HG03066 (cell line): ENCODE results near the gene SPDYE2B.
"Not testable (repeated sequence)": the region's sequence is repeated elsewhere in the genome, so short reads cannot be mapped to it uniquely, and the experiment has no call there.

ENCODE experiments used
- ATAC-seq: cut with Tn5 transposase; IDR thresholded peaks from one replicate; pipeline ENCODE4 v1.9.1; 2021; ENCODE audit warnings: low read depth; ENCODE audit not compliant: unreplicated experiment

SPDYE2B gene

GRCh38 chr7:102649924-102650323 is at the start of gene SPDYE2B:
Gene SPDYE2B, plus strand, starts transcription at chr7:102650319. Its CDS starts 2,030 bp downstream, at chr7:102652349.
- not testable (repeated sequence) for ATAC-seq

GRCh38 chr7:102602317-102602716 is 47.8 kb upstream of the SPDYE2B start:
- ATAC-seq: not testable (repeated sequence)

GRCh38 chr7:102604431-102605145 is 45.5 kb upstream of the SPDYE2B start:
- ATAC-seq: not testable (repeated sequence)

- ATAC-seq: not testable (repeated sequence)
Observed at GRCh38 chr7:102606848-102607247, 43.3 kb upstream of the SPDYE2B start.

GRCh38 chr7:102609734-102610133 is 40.4 kb upstream of the SPDYE2B start:
- ATAC-seq: not testable (repeated sequence)

- ATAC-seq: not testable (repeated sequence)
Observed at GRCh38 chr7:102610441-102610840, 39.7 kb upstream of the SPDYE2B start.

- peak; percentile 38 for ATAC-seq
Observed at GRCh38 chr7:102611013-102611674, 39.0 kb upstream of the SPDYE2B start.

GRCh38 chr7:102611675-102612325 is 38.3 kb upstream of the SPDYE2B start:
- not testable (repeated sequence) for ATAC-seq

GRCh38 chr7:102613575-102614345 is 36.4 kb upstream of the SPDYE2B start:
- peak; percentile 66 for ATAC-seq

GRCh38 chr7:102614346-102614697 is 35.8 kb upstream of the SPDYE2B start:
- peak; percentile 17 for ATAC-seq

GRCh38 chr7:102614873-102615272 is 35.2 kb upstream of the SPDYE2B start:
- ATAC-seq: not testable (repeated sequence)

GRCh38 chr7:102615930-102616329 is 34.2 kb upstream of the SPDYE2B start:
- not testable (repeated sequence) for ATAC-seq

- ATAC-seq: peak; percentile 55
Observed at GRCh38 chr7:102616507-102617125, 33.5 kb upstream of the SPDYE2B start, which contains the start of gene RASA4. Gene RASA4, minus strand, starts transcription at chr7:102616756. Its CDS starts 67 bp downstream, at chr7:102616689.

- ATAC-seq: not testable (repeated sequence)
Observed at GRCh38 chr7:102618122-102618521, 32.0 kb upstream of the SPDYE2B start.

- not testable (repeated sequence) for ATAC-seq
Observed at GRCh38 chr7:102627271-102627904, 22.7 kb upstream of the SPDYE2B start.

GRCh38 chr7:102630622-102631021 is 19.5 kb upstream of the SPDYE2B start:
- not testable (repeated sequence) for ATAC-seq

GRCh38 chr7:102634299-102634698 is 15.8 kb upstream of the SPDYE2B start:
- ATAC-seq: not testable (repeated sequence)

- ATAC-seq: not testable (repeated sequence)
Observed at GRCh38 chr7:102635354-102635753, 14.8 kb upstream of the SPDYE2B start.

- ATAC-seq: not testable (repeated sequence)
Observed at GRCh38 chr7:102636956-102637355, 13.2 kb upstream of the SPDYE2B start.

GRCh38 chr7:102638848-102639247 is 11.3 kb upstream of the SPDYE2B start:
- ATAC-seq: peak; percentile 5
